Ishikawa (cell line): Measurements from ENCODE around the gene UGT1A9.

Experiments used
- CEBPB ChIP-seq: IDR thresholded peaks from 2 replicates; pipeline ENCODE4 v1.6.1; 2012
- CREB1 ChIP-seq: IDR thresholded peaks from 2 replicates; pipeline ENCODE4 v1.6.1; 2012; ENCODE audit warnings: low read depth
- EGR1 ChIP-seq: IDR thresholded peaks from 2 replicates; pipeline ENCODE4 v1.6.1; 2012
- EP300 ChIP-seq: IDR thresholded peaks from 2 replicates; pipeline ENCODE4 v1.6.1; 2012; ENCODE audit warnings: borderline replicate concordance
- FOXM1 ChIP-seq: IDR thresholded peaks from 2 replicates; pipeline ENCODE4 v1.6.1; 2012; ENCODE audit warnings: low read depth, borderline replicate concordance
- NFIC ChIP-seq: IDR thresholded peaks from 2 replicates; pipeline ENCODE4 v1.6.1; 2012
- RAD21 ChIP-seq: IDR thresholded peaks from 2 replicates; pipeline ENCODE4 v1.6.1; 2012; ENCODE audit warnings: low read depth
- TAF1 ChIP-seq: IDR thresholded peaks from 2 replicates; pipeline ENCODE4 v1.6.1; 2012; ENCODE audit warnings: low read depth, mild to moderate bottlenecking
- TCF12 ChIP-seq: IDR thresholded peaks from 2 replicates; pipeline ENCODE4 v1.6.1; 2012; ENCODE audit warnings: low read depth
- TEAD4 ChIP-seq: IDR thresholded peaks from 2 replicates; pipeline ENCODE4 v1.6.1; 2012
- YY1 ChIP-seq: IDR thresholded peaks from 2 replicates; pipeline ENCODE4 v1.6.1; 2012; ENCODE audit warnings: low read depth
- ZBTB7A ChIP-seq: IDR thresholded peaks from 2 replicates; pipeline ENCODE4 v1.6.1; 2012; ENCODE audit warnings: low read depth
- TF ChIP-seq, protein P1 (sequence below): IDR thresholded peaks from 2 replicates; pipeline ENCODE4 v1.6.1; 2012; ENCODE audit warnings: low read depth, mild to moderate bottlenecking
- TF ChIP-seq, protein P2 (sequence below): IDR thresholded peaks from 2 replicates; pipeline ENCODE4 v1.6.1; 2012
- TF ChIP-seq, protein P3 (sequence below): IDR thresholded peaks from 2 replicates; pipeline ENCODE4 v1.6.1; 2012

The UGT1A9 gene

DNA sequence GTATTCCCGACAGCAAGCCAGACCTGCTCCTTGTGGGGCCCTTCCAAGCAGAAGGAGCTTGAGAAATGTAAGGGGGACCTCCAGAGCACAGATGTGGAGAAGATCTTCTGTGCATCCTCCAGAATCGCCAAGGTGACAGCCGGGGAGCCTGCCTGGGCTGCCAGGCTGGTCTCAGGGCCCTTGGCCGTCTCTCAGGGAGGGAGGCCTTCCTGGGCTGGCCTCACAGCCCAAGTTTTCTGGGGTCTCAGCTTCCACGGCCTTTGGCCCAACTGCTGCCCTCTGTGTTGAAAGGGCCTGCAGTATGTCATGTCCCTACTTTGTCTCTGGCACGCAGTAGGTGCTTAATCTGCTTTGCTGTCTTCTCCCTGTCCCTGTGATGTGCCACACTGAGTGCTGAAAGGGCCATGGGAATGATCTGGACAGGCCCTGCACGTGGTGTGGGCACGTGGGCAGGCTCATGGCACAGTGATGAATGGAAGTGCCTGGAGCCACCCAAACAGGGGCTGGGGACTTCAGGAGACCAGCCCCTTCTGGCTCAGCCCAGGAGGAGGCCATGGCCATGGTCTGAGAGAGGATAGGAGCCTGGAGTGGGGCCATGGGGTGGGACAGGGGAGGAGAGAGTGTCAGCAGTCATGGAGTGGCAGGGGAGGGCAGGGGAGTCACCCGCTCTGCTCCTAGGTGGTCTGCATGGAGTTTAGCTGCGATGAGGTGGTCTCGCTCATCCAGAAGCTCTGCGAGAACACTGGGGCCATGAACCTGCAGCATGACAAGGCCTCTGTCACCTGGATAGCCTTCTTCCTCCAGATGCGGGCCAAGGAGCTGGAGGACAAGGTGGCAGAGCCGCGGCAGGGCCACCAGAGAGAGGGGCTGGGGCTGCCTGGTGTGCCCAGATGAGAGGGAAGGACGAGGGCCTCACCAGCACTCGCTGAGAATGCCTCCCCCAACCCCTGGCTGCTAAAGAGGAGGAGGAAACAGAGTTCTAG, 147.2 kb downstream of the UGT1A9 start:
- TF ChIP-seq TCF12 = no peak

DNA sequence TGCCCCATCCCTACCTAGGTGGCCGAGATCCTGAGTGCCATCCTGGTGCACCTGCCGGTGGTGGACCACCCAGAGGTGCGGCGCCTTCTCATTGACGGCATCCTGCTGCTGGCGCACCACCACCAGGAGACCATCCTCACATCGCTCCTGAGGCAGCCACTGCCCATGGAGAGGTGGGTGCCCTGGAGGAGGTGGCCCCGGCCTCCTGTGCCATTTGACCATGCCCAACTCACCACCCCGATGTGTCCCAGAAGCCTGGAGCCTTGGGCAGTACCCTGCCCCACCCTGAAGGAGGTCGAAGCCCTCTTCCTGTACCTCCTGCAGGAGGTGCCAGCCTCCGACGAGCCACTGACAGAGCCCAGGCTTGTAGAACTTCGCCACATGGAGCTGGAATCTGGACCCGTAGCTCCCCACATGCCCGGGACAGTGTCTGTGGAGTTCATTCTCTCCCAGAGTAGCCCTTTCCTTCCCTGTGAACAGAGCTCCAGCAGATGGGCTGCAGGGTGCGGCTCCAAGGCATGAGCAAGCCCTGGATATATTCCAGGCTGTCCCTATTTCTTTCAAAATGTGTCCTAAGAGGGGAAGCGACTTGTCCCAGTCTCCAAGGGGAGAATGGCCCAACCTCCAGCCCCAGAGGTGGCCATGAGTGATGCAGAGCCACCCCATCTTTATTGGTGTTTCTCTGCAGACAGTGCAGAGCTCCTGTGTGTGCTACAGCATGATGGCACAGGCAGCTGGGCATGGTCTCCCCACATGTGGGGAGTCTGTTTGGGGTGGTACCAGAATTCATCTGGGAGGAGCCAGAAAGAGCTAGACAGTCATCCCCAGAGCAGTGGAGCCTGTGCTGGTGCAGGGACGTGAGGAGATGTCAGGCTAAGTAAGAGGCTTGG, 148.4 kb downstream of the UGT1A9 start:
- TF ChIP-seq TCF12 (no peak), TEAD4 (no peak), CEBPB (no peak), ZBTB7A (no peak), TAF1 (no peak), NFIC (no peak), CREB1 (no peak), EGR1 (no peak), FOXM1 (no peak), YY1 (no peak), RAD21 (no peak)
- TF ChIP-seq, protein P1, sequence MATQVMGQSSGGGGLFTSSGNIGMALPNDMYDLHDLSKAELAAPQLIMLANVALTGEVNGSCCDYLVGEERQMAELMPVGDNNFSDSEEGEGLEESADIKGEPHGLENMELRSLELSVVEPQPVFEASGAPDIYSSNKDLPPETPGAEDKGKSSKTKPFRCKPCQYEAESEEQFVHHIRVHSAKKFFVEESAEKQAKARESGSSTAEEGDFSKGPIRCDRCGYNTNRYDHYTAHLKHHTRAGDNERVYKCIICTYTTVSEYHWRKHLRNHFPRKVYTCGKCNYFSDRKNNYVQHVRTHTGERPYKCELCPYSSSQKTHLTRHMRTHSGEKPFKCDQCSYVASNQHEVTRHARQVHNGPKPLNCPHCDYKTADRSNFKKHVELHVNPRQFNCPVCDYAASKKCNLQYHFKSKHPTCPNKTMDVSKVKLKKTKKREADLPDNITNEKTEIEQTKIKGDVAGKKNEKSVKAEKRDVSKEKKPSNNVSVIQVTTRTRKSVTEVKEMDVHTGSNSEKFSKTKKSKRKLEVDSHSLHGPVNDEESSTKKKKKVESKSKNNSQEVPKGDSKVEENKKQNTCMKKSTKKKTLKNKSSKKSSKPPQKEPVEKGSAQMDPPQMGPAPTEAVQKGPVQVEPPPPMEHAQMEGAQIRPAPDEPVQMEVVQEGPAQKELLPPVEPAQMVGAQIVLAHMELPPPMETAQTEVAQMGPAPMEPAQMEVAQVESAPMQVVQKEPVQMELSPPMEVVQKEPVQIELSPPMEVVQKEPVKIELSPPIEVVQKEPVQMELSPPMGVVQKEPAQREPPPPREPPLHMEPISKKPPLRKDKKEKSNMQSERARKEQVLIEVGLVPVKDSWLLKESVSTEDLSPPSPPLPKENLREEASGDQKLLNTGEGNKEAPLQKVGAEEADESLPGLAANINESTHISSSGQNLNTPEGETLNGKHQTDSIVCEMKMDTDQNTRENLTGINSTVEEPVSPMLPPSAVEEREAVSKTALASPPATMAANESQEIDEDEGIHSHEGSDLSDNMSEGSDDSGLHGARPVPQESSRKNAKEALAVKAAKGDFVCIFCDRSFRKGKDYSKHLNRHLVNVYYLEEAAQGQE = no peak

DNA sequence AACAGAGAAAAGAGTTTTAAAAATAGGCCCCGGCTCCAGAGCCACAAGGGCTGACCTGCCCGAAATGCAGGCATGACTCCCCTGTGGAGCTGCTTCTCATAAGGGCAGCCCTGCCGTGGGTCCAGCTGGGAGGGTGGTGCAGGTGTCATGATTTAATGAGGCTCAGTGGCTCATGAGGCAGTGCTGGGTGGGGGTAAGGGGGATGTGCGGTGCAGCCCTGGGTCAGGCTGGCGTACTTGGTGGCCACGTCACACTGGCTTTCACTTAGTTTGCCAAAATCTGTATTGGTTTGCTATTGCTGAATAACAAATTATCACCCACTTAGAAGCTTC, 149.0 kb downstream of the UGT1A9 start:
- TF ChIP-seq TCF12 = no peak

DNA sequence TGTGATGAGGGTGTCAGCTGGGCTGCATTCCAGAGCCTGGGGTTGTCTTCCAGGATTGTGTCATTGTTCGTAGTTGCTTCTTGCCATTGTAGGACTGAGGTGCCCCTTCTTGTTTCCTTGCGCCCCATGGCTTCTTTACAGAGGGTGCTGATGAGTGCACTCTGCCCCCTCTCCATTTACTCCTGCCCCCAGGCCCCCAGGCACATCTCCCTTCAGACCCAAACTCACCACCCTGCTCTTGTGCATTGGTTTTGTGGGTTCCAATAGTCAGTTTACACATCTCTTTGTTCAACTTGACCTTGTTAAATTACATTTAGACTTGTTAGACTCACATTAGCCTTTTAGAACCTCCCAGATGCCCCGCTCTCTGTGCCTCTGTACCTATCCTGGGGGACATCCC, 149.5 kb downstream of the UGT1A9 start:
- no peak for TF ChIP-seq RAD21
- no peak for TF ChIP-seq ZBTB7A
- TF ChIP-seq CEBPB = no peak
- TF ChIP-seq, protein P2, sequence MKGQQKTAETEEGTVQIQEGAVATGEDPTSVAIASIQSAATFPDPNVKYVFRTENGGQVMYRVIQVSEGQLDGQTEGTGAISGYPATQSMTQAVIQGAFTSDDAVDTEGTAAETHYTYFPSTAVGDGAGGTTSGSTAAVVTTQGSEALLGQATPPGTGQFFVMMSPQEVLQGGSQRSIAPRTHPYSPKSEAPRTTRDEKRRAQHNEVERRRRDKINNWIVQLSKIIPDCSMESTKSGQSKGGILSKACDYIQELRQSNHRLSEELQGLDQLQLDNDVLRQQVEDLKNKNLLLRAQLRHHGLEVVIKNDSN = no peak
- TF ChIP-seq, protein P1 = no peak
- TF ChIP-seq, protein P3, sequence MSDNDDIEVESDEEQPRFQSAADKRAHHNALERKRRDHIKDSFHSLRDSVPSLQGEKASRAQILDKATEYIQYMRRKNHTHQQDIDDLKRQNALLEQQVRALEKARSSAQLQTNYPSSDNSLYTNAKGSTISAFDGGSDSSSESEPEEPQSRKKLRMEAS = no peak
- no peak for TF ChIP-seq YY1
- TF ChIP-seq TCF12 = no peak
- no peak for TF ChIP-seq CREB1
- TF ChIP-seq FOXM1 = no peak
- TF ChIP-seq EP300 = no peak
- TF ChIP-seq TAF1 = no peak

DNA sequence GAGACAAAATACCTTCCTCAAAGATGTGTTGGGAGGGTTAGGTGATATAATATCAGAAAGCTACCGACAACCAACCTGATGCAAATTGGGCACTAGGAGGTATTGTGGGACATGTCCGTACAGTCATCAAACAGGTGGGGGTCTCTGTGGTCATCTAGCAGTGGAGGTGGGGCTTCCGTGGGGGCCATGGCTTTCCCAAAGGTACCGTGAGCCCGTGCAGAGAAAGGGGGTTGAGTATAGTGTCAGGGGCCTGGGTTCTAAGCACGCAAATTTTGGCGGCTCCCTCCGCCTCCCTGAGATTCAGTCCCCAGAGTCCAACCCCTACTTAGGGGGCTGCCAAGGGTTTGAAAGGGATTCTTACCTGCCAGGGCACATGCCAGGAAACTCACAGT, 150.0 kb downstream of the UGT1A9 start:
- TF ChIP-seq RAD21 (no peak), EGR1 (no peak), CREB1 (no peak), YY1 (no peak), FOXM1 (no peak), NFIC (no peak), TCF12 (no peak), TAF1 (no peak), CEBPB (no peak), ZBTB7A (no peak), EP300 (no peak), TEAD4 (no peak)
- TF ChIP-seq, protein P3 = no peak

DNA sequence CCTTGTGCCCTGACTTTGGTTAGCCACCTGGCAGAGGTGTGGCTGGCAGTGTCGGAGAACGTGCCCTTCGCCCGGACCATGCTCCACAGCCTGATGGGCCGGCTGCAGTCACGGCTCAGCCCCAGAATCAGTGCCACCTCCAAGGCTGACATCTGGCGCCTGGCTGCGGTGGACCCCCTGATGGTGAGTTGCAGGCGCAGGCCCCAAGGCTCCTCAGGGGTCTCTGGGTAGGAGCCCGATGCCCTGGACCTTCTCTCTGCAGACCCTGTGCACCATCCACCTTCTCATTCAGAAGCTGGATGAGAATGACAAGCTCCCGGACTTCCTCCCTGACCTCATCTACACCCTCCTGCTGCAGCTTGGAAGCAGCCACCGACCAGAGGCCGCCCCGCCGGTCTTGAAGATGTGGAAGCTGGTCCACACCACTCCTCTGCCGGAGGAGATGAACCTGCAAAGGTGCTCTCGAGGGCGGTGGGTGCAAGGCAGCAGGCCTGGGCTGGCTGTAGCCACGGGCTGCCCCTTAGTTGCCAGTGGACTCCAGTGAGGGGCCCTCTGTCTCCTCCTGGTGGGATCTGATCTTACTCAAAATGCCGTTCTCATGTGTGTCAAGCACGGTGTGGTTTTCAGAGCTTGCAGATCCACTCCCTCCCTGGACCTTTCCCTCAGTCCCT, 150.5 kb downstream of the UGT1A9 start:
- TF ChIP-seq RAD21 = no peak
- no peak for TF ChIP-seq YY1
- no peak for TF ChIP-seq TEAD4
- no peak for TF ChIP-seq EP300
- no peak for TF ChIP-seq EGR1
- TF ChIP-seq TAF1 = no peak
- no peak for TF ChIP-seq FOXM1
- TF ChIP-seq CEBPB = no peak
- TF ChIP-seq, protein P2 = no peak
